ENCODE results near the gene MYH9.
"Not testable (repeated sequence)": the region's sequence is repeated elsewhere in the genome, so short reads cannot be mapped to it uniquely, and the experiment has no call there.

GRCh38 chr22:36409554-36409910, 21.8 kb upstream of the MYH9 start:
- TF ChIP-seq, protein P1, sequence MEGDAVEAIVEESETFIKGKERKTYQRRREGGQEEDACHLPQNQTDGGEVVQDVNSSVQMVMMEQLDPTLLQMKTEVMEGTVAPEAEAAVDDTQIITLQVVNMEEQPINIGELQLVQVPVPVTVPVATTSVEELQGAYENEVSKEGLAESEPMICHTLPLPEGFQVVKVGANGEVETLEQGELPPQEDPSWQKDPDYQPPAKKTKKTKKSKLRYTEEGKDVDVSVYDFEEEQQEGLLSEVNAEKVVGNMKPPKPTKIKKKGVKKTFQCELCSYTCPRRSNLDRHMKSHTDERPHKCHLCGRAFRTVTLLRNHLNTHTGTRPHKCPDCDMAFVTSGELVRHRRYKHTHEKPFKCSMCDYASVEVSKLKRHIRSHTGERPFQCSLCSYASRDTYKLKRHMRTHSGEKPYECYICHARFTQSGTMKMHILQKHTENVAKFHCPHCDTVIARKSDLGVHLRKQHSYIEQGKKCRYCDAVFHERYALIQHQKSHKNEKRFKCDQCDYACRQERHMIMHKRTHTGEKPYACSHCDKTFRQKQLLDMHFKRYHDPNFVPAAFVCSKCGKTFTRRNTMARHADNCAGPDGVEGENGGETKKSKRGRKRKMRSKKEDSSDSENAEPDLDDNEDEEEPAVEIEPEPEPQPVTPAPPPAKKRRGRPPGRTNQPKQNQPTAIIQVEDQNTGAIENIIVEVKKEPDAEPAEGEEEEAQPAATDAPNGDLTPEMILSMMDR (IDR thresholded peaks at IDR 0.05; ENCODE audit: low read depth, low read length, poor library complexity, severe bottlenecking) = not testable (repeated sequence)
- not testable (repeated sequence) for TF ChIP-seq EZH2phosphoT487 (IDR thresholded peaks at IDR 0.05; ENCODE audit: borderline replicate concordance, low read length)

Measured in DOHH2 (cell line).